Stimulated activated naive CD4-positive, alpha-beta T cell treated with Interleukin-2 at 50 U/mL for 16 hours (primary cell): ENCODE data around the gene TRIM71.
"Not testable (repeated sequence)": the region's sequence is repeated elsewhere in the genome, so short reads cannot be mapped to it uniquely, and the experiment has no call there.

Source experiments
- DNase-seq: peaks from one replicate; lab custom pipeline; 2025; lab: John Stamatoyannopoulos, UW

The TRIM71 gene

DNA sequence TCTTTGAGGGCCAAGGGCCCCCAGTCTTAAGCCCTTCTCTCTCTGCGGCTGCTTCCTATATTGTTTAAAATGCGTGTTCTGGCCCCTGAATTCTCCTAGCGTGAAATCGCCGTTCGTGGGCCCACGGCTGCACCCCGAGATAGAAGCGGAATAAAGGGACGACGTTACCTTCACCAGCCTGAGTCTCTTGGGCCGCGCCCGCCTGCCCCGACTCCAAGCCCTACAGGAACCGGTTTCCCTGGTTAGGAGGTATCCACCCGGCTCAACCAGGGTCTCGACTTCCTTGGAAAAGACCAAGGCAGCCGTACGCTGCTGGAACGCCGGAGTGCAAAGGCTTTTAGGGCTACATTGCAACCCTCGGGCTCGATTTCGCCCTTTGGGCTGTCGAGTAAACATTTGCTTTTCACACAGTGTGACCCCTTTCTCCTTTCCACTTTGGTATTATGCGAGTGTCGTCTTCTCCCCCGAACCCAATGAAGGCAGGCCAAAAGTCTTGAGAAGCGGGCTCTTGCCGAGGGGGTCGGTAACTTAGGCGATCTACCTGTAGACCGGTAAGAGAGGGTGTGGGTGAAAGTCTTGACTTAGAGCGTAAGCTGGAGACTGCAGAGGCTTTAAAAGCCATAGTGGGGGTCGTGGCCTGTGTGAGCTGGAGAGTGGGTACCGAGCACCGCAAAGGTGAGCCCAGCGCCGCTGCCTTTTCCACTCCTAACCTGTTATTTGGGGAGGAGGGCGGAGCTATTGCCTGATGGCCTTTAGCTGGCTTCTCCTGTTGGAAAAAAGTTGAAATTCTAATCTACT is 2.0 kb downstream of the TRIM71 start:
- no peak for DNase-seq

- no peak for DNase-seq
Observed at GRCh38 chr3:32820430-32820829, 2.6 kb downstream of the TRIM71 start.

GRCh38 chr3:32820971-32821685 is 3.3 kb downstream of the TRIM71 start:
- no peak for DNase-seq

DNA sequence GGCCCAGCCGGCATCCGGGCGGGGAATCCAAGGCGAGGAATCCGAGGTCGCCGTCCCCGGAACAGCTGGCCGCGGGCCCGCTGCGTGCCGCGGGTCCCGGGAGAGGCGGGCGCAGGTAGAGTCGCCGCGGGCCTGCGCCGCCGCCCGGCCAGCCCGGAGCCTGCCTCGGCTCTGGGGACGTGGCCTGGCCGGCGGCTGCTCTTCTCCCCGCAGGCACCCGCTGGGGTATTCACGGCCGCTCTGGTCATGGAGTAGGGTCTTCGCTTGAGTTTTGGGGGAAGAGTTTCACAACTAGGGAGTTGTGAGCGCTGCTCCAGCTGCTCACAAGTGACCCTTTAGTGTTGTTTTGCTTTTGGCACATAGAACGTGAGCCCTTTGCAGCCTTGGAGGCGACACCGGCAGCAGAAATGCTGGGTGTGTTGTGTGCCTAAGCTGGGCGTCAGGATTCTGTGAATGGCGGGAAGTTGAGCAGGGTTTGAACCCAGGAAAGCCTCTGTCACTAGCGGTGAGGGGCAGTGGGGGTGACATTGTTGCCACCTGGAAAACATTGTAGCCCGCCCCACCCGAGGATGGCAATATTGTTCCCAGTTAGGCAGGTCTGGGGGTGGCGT is 4.0 kb downstream of the TRIM71 start:
- DNase-seq = no peak

DNA sequence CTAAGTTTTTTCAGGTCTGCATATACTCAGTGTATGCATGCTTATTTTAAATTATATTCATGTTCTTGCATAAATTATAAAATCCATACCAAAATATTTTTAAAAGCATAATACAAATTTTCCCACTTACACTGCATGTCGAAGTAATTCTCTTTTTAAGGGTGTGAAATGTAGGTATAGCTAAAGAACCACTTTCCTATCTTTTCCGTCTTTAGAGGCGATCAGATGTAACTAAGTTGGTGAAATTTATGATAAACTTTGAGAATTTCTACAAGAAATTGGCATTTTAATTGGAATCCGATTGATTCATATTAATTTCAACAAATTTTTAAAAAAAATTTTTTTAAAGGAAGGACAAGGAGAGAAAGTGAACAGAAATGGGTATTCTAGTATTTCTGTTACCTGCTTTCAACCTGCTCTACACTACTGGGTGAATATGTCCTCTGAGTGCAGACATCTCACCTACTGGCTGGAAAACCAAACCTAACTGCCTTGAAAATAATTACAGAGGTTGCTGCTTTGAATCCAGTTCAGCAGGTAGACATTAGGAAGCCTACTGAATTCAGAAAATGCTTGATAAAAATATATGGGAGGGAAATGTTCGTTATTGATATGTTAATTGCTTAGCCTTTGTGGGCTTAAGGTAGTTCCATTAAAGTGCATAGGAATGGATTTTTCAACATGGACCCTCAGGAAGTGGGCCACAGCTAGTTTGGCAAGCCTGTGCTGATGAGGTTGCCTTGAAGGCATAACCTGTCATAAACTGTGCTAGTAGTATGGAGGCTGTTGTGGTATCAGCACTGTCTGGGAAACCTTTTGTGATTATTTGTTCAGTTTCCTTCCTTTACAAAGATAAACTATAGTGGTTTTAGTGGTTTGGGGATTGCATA is 5.1 kb downstream of the TRIM71 start:
- DNase-seq = no peak

- DNase-seq = not testable (repeated sequence)
Observed at GRCh38 chr3:32823641-32824184, 5.9 kb downstream of the TRIM71 start.

DNA sequence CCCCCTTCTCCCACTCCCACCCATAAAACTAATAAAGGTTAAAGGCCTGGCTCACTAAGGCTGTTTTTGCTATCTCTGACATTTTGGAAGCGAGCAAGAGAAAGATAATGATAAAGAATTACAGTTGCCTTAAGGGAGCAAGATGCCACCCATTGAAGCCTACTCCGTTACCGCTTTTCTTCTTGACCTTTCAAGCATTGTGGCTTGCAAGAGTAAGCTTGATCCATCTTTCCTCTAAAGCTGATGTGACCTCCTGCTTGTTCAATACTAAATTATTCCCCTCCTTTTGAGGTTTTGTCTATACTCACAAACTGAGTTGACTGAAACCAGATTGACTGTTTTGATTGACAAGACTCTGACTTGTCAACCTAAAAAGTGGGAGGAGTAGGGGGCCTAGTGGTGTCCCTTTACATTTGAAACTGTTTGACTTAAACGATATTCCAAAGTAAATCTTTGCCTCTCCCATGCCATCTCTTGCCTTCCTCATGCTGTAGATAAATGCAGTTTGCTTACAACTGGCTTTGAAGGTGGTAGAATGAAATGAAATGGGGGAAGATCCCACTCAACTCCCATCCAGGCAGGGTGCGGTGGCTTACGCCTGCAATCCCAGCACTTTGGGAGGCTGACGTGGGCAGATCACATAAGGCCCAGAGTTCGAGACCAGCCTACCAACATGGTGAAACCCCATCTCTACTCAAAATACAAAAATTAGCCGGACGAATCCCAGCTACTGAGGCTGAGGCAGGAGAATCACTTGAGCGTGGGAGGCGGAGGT is 8.0 kb downstream of the TRIM71 start:
- no peak for DNase-seq

DNA sequence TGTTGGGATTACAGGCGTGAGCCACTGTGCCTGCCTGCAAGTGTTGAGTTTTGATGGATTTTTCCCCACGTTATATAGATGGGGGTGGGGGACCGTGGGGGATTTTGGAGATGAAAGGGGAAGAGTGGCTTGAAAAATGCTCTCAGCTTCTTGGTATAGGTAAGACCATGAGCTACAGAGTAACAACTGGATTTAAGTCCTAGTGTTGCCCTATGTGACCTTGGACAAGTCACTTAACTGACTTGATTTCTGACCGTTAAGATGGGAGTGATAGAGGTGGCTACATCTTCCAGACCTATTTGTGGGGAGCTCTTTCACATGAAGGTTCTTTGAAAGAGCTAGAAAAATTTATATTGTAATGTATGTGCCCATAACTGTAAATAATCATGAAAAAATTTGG is 13.3 kb downstream of the TRIM71 start:
- no peak for DNase-seq

- no peak for DNase-seq
Observed at GRCh38 chr3:32831791-32832190, 14.0 kb downstream of the TRIM71 start.

- no peak for DNase-seq
Observed at GRCh38 chr3:32832193-32832592, 14.4 kb downstream of the TRIM71 start.

- no peak for DNase-seq
Observed at GRCh38 chr3:32835049-32835371, 17.2 kb downstream of the TRIM71 start.

- DNase-seq = no peak
Observed at GRCh38 chr3:32835961-32836360, 18.2 kb downstream of the TRIM71 start.

DNA sequence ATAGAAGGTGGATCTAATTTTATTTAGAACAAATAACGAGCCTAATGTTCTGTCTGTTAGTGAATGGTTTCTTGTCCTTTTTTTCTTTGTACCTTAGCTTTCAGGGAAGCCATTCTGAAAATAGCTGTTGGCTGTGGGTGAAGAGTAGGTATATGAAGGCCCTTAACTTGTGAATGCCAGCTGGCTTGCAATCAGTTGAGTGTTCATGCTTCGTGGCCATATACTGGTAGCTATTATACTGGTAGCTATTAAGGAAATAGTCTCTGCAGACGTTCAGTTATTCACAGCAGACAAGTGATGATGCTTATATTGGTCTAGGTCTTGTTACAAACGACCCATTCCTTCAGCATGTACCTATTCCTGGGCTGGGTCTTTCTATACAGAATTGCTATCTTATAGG is 18.8 kb downstream of the TRIM71 start:
- no peak for DNase-seq

- DNase-seq = no peak
Observed at GRCh38 chr3:32837366-32837765, 19.6 kb downstream of the TRIM71 start.

DNA sequence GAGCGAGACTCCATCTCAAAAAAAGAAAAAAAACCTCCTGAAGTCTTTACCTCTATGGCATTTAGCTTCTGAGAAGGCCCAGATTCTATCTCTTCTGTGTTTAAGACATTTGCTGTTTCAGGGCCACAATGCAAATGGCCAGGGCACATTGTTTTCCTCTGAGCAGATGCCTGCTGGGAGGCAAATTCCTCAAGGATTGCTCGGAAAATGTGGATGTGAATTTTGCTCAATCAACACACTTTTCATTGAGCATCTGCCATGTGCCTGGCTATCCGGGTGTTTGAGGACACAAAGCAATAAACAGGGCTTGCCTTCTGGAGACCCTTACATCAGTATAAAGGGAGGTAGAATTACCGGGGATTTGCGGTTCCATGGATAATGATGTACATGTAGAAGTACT is 20.0 kb downstream of the TRIM71 start:
- DNase-seq = no peak

DNA sequence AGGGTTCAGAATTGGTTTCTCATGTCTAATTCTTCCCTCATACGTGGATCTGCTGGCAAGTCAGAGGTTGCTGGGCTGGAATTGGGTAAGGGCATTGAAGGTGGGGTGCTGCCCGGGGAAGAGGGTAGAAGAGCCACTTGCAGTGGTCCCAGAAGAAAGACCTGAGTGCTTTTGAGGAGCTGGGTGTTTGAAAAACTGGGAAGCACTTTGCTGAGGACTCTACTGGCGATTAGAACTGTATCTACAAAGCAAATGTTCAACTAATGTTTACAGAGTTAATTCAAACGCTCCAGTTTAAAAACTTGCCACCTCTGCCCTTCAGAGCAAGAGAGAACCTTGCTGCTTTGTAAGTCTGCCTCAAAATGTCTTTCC is 21.9 kb downstream of the TRIM71 start:
- no peak for DNase-seq

DNA sequence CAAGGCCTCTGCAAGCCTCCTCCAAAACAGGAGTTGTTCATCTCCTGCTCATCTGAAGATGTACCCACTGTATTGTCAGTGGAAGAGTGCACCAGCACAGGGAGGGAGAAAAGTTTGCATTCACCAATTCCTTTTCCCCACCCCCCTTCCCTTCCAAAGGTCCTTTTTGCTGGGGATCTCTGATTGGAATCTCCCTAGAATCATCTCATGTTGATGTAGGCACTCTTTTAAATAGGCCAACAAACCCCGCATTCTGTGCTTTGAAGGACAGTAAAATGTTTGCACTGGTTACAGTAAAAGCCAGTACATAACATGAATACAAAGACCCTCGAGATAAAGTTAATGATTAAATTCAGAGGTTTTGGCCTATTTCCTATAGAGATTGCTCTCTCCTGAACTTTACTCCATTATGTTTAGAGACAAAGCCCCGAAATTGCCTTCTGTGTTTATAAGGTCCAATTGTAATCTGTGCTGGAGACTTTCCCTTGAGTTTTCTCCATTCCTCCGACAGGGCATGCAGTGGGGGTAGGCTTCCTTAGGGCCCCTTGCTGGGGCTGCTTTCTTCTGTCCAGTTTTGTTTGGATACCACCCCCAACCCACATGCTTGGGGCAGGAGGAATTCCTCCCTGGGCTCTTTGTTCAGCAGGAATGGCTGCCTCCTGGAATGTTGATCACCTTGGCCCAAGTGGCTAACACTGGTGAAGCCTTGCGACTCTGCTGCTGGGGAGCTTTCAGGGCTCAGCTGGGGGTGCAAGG is 22.5 kb downstream of the TRIM71 start:
- DNase-seq = no peak

DNA sequence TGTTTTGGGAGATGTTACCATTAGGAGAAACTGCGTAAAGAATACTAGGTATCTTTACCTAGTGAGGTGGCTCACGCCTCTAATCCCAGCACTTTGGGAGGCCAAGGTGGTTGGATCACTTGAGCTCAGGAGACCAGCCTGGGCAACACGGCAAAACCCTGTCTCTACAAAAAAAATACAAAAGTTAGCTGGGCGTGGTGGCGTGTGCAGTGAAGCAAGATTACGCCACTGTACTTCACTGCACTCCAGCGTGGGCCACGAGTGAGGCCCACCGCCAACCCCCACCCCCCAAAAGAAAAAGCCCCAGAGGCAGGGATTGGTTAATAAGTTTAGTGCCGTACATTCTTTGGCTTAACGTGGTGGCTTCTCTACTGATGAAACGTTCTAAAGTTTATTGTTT is 23.5 kb downstream of the TRIM71 start:
- DNase-seq = no peak

GRCh38 chr3:32841867-32842470 is 24.2 kb downstream of the TRIM71 start:
- DNase-seq = no peak

- DNase-seq = no peak
Observed at GRCh38 chr3:32842531-32842931, 24.7 kb downstream of the TRIM71 start.
